K562 (cell line): ENCODE data around the gene TXNDC15. TPM values are rescaled to one million over a fixed set of nuclear protein-coding genes. Genes with fewer than 3 reads are reported as not detected.

Experiments
- ATAC-seq: fragments of 200-7000 bp; cut with Tn5 transposase; 3 replicates; pipeline ENCODE4 v1.9.1; 2020; ENCODE audit warnings: moderate library complexity
- BruUV-seq: library from RNA; stranded (reverse); fragments of 400-500 nt; replicated peaks from 2 replicates; lab custom pipeline; 2021; lab: Mats Ljungman, UMichigan
- CTCF ChIA-PET: fragments of 300-600 bp; formaldehyde crosslinking; extraction: SDS; loops from one replicate; lab custom pipeline; 2021; ENCODE audit warnings: low intra/inter-chr PET ratio; lab: Yijun Ruan, JAX
- POLR2A ChIA-PET: fragments of 300-600, 350-650 bp; sonication (Branson Sonifier 250); formaldehyde crosslinking; extraction: SDS; loops from one replicate; lab custom pipeline; 2021; ENCODE audit warnings: antibody characterized with exemption, inconsistent platforms; lab: Yijun Ruan, JAX
- DNase-seq, 4 experiments: peaks; one replicate each; pipeline versions ENCODE4 v3.0.0 to v3.0.0-alpha.2; 2011 to 2018; ENCODE audit warnings: low spot score in 3 of 4, mixed read lengths in 3 of 4; ENCODE audit errors: extremely low read depth in 1 of 4
- FAIRE-seq: peaks from 2 replicates; lab custom pipeline; 2011; peaks lifted over from hg19 to GRCh38; lab: Jason Lieb, UNC
- H2AFZ ChIP-seq: 2 replicates; pipeline ENCODE4 v1.6.0; 2011; ENCODE audit warnings: low read depth, low read length, control low read depth, inconsistent platforms
- H3K27ac ChIP-seq: fragments of 200-600 bp; 3 replicates; pipeline ENCODE4 v1.8.0; 2011; ENCODE audit warnings: low read depth, mild to moderate bottlenecking, control low read depth, inconsistent platforms, low read length, moderate library complexity, mixed read lengths; ENCODE audit errors: extremely low read depth
- H3K27me3 ChIP-seq, 2 experiments: fragments of 300-600 bp in 1 of 2; 2 replicates in 1 of 2; 3 replicates in 1 of 2; pipeline versions ENCODE4 v1.6.0 to v1.8.0; 2011; ENCODE audit warnings: inconsistent platforms in 2 of 2, low read length in 2 of 2, mild to moderate bottlenecking in 1 of 2, mixed read lengths in 1 of 2, moderate library complexity in 1 of 2; ENCODE audit not compliant: control insufficient read depth in 2 of 2, insufficient read depth in 2 of 2
- H3K36me3 ChIP-seq: fragments of 300-600 bp; 3 replicates; pipeline ENCODE4 v1.8.0; 2011; ENCODE audit warnings: mild to moderate bottlenecking, low read length, inconsistent platforms; ENCODE audit not compliant: control insufficient read depth, insufficient read depth
- H3K4me1 ChIP-seq, 2 experiments: fragments of 200-600 bp in 1 of 2; replicated peaks in 1 of 2; 2 replicates in 1 of 2; 3 replicates in 1 of 2; pipeline versions ENCODE4 v1.5.1 to v1.8.0; 2011; ENCODE audit warnings: inconsistent platforms in 2 of 2, low read length in 2 of 2, mild to moderate bottlenecking in 1 of 2, mixed read lengths in 1 of 2, moderate library complexity in 1 of 2; ENCODE audit not compliant: control insufficient read depth in 2 of 2, insufficient read depth in 2 of 2
- H3K4me2 ChIP-seq: 2 replicates; pipeline ENCODE4 v1.6.1; 2011; ENCODE audit warnings: low read length, control low read depth, inconsistent platforms, mixed read lengths; ENCODE audit not compliant: insufficient read depth
- H3K4me3 ChIP-seq: fragments of 200-600 bp; sonication (generic), shearing (Covaris generic); 2 replicates; pipeline ENCODE4 v1.5.1; 2016; ENCODE audit warnings: control low read depth, inconsistent platforms
- H3K79me2 ChIP-seq: fragments of 200-600 bp; 3 replicates; pipeline ENCODE4 v1.8.0; 2011; ENCODE audit warnings: low read length, inconsistent platforms; ENCODE audit not compliant: control insufficient read depth, insufficient read depth
- H3K9ac ChIP-seq, 2 experiments: 2 replicates each; pipeline versions ENCODE4 v1.6.0 to v1.6.1; 2011; ENCODE audit warnings: low read depth in 2 of 2, low read length in 2 of 2, control low read depth in 1 of 2, inconsistent platforms in 1 of 2, mild to moderate bottlenecking in 1 of 2, mixed read lengths in 1 of 2; ENCODE audit not compliant: insufficient read depth in 1 of 2
- H3K9me1 ChIP-seq: one replicate; pipeline ENCODE4 v1.6.0; 2011; ENCODE audit warnings: inconsistent platforms, mild to moderate bottlenecking, low read length, moderate library complexity; ENCODE audit not compliant: control insufficient read depth, insufficient read depth
- H3K9me3 ChIP-seq: replicated peaks from 2 replicates; pipeline ENCODE4 v1.5.1; 2011; ENCODE audit warnings: low read depth, low read length, inconsistent platforms; ENCODE audit not compliant: control insufficient read depth, insufficient read depth
- H4K20me1 ChIP-seq: replicated peaks from 2 replicates; pipeline ENCODE4 v1.6.1; 2011; ENCODE audit warnings: low read length, inconsistent platforms, mixed read lengths; ENCODE audit not compliant: control insufficient read depth, insufficient read depth
- ATF1 ChIP-seq, 2 experiments: fragments of 450-650 bp in 1 of 2; IDR thresholded peaks; 2 replicates each; pipeline ENCODE4 v1.6.1; 2016; ENCODE audit warnings: missing compliant biosample characterization in 1 of 2, missing genetic modification characterization in 1 of 2
- MITF ChIP-seq: IDR thresholded peaks from 2 replicates; pipeline ENCODE4 v1.6.1; 2014; ENCODE audit warnings: antibody characterized with exemption
- NRF1 ChIP-seq, 2 experiments: fragments of 450-650 bp; IDR thresholded peaks in 1 of 2; conservative IDR thresholded peaks in 1 of 2; 2 replicates each; pipeline ENCODE4 v1.6.1; 2014; ENCODE audit warnings: mild to moderate bottlenecking in 2 of 2
- SP2 ChIP-seq: IDR thresholded peaks from 2 replicates; pipeline ENCODE4 v1.6.1; 2011; ENCODE audit warnings: mild to moderate bottlenecking, low read depth, low read length, moderate library complexity; ENCODE audit not compliant: poor library complexity, severe bottlenecking; ENCODE audit errors: extremely low read depth
- ZNF165 ChIP-seq: fragments of 250-450 bp; sonication (Bioruptor Pico); IDR thresholded peaks from 2 replicates; pipeline ENCODE4 v1.4.0; 2020; ENCODE audit warnings: borderline replicate concordance
- ZNF354B ChIP-seq: fragments of 250-450 bp; sonication (Bioruptor Pico); IDR thresholded peaks from 2 replicates; pipeline ENCODE4 v1.4.0; 2020
- ZNF512 ChIP-seq: IDR thresholded peaks from 2 replicates; pipeline ENCODE4 v1.6.1; 2016; ENCODE audit warnings: missing genetic modification characterization, missing compliant biosample characterization
- WGBS: fragments of 100-300 bp; shearing (Covaris generic); methylation state at CpG from one replicate; pipeline ENCODE4 v1.1.6; 2016; ENCODE audit warnings: low coverage, mixed read lengths; ENCODE audit not compliant: insufficient coverage; ENCODE audit errors: missing lambda C conversion rate; 5-methylcytosine and 5-hydroxymethylcytosine counted together
- in situ Hi-C: fragments of 300-500 bp; cut with MboI; formaldehyde crosslinking; loops from 4 replicates; pipeline ENCODE4 v1.15.0; 2018; ENCODE audit warnings: inconsistent platforms, mixed read lengths
- intact Hi-C: fragments of 100-400 bp; cut with micrococcal nuclease; formaldehyde crosslinking; loops from 2 replicates; pipeline ENCODE4 v1.14.2; 2022
- polyA plus RNA-seq, 8 experiments: library from polyadenylated mRNA; depleted of rRNA in 4 of 8; stranded (reverse) in 5 of 8; unstranded in 3 of 8; fragments of >200 nt; fragmentation: Nextera tagmentation in 2 of 8; fragmentation: Illumina TruSeq in 1 of 8; extraction: Ambion mirVana in 2 of 8; extraction: Trizol in 1 of 8; gene quantifications; 2 replicates each; pipeline versions ENCODE4 v1.2.1 to v1.2.3, GENCODE V29; 2011 to 2014; ENCODE audit warnings: inconsistent platforms in 1 of 8, missing spikeins in 1 of 8
- total RNA-seq, 7 experiments: library from RNA; depleted of rRNA in 6 of 7; stranded (reverse); fragments of >200 nt in 6 of 7; fragmentation: Illumina TruSeq in 2 of 7; extraction: Trizol in 2 of 7; gene quantifications; 2 replicates each; pipeline versions ENCODE4 v1.2.1 to v1.2.3, GENCODE V29; 2011 to 2021; ENCODE audit warnings: low replicate concordance in 1 of 7

Gene TXNDC15
- total and polyA plus RNA-seq, 9 of the 15 experiments (the other 6 are each of a cell fraction or from before 2014, with no cell fraction given) = 3.0 to 15.4 (median 12.3) TPM

GRCh38 chr5:134873494-134873893, 677 bp upstream of the TXNDC15 start:
- CTCF ChIA-PET = no interaction called here
- TF ChIP-seq ZNF354B (CRISPR knock-in tag) (no peak), SP2 (no peak), NRF1 (conservative IDR thresholded peaks at IDR 0.05 in 1 of 2, IDR thresholded peaks at IDR 0.05 in 1 of 2) (no peak), ATF1 (CRISPR knock-in tag; IDR thresholded peaks at IDR 0.05) (no peak), ATF1 (tag; IDR thresholded peaks at IDR 0.05) (no peak), ZNF165 (no peak), MITF (no peak), ZNF512 (tag) (no peak)
- POLR2A ChIA-PET = interaction anchor here (0.6 to 3.9 kb wide), 12 partner anchors 8 to 148 kb away, joined by 3 to 22 read pairs (median 5); partner anchors contain the start of gene PCBD2
- peaks cover 18 to 20% of the 10 kb centered on the region in 2 experiments; a peak in 4 of 5 replicates for H3K4me1 ChIP-seq
- no peaks in the 10 kb centered on the region for H4K20me1 ChIP-seq
- H3K9me1 ChIP-seq = no peaks in the 10 kb centered on the region
- TSS peak; percentile 91 for BruUV-seq
- H3K27ac ChIP-seq = peak overlapping the region; percentile 89
- in situ Hi-C loops = no loop called here
- FAIRE-seq = no peak
- 0 out of 2 replicates have a peak overlapping the region, but pooled peaks have one; percentile 62 for H3K4me3 ChIP-seq
- DNase-seq = peak in 3 of 4 experiments; percentile 23 to 28 (median 28)
- intact Hi-C loops = no loop called here
- H3K9me3 ChIP-seq = no peaks in the 10 kb centered on the region
- peak overlapping the region; percentile 93 for H3K4me2 ChIP-seq
- H3K9ac ChIP-seq = peak overlapping the region in 1 of 2 experiments; percentile 88; a peak in 2 of 4 replicates
- H3K36me3 ChIP-seq = no peaks in the 10 kb centered on the region
- peak overlapping the region; percentile 100 for H2AFZ ChIP-seq
- ATAC-seq = no peak
- no peaks in the 10 kb centered on the region for H3K27me3 ChIP-seq
- H3K79me2 ChIP-seq = peaks cover 6% of the 10 kb centered on the region; the same call in 2 of the 3 replicates
- 60% methylated on average over 6 of the region's 6 CpGs for WGBS
